GM10266 (cell line): Measurements from ENCODE around the gene PON3.

Source experiments
- DNase-seq: peaks from one replicate; pipeline ENCODE4 v3.0.0; 2012; ENCODE audit errors: extremely low spot score
- TF ChIP-seq, protein P1 (sequence below): IDR thresholded peaks from 2 replicates; pipeline ENCODE4 v1.5.1; 2012; ENCODE audit warnings: mild to moderate bottlenecking, low read depth; ENCODE audit not compliant: control insufficient read depth, insufficient read depth; ENCODE audit errors: missing control alignments

PON3 gene

DNA sequence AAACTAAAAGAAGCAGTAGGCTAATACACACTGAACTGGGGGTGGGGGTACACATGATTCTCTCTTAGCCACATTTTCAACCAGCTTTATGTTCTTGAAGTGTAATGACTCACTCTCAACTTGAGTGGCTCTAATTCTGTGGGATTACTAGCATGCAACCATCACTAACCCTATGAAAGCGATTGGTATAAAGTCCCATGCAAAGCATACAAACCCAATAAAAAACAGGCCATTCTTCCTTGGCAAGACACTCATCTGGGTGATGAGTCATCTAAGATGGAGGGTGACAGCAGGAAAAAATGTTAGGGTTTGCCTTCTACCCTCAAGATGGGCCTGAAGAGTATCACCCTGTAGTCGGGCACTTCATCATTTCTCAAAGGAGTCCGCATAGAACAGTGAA, 14.9 kb upstream of the PON3 start:
- TF ChIP-seq, protein P1, sequence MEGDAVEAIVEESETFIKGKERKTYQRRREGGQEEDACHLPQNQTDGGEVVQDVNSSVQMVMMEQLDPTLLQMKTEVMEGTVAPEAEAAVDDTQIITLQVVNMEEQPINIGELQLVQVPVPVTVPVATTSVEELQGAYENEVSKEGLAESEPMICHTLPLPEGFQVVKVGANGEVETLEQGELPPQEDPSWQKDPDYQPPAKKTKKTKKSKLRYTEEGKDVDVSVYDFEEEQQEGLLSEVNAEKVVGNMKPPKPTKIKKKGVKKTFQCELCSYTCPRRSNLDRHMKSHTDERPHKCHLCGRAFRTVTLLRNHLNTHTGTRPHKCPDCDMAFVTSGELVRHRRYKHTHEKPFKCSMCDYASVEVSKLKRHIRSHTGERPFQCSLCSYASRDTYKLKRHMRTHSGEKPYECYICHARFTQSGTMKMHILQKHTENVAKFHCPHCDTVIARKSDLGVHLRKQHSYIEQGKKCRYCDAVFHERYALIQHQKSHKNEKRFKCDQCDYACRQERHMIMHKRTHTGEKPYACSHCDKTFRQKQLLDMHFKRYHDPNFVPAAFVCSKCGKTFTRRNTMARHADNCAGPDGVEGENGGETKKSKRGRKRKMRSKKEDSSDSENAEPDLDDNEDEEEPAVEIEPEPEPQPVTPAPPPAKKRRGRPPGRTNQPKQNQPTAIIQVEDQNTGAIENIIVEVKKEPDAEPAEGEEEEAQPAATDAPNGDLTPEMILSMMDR, result no peak
- no peak for DNase-seq

DNA sequence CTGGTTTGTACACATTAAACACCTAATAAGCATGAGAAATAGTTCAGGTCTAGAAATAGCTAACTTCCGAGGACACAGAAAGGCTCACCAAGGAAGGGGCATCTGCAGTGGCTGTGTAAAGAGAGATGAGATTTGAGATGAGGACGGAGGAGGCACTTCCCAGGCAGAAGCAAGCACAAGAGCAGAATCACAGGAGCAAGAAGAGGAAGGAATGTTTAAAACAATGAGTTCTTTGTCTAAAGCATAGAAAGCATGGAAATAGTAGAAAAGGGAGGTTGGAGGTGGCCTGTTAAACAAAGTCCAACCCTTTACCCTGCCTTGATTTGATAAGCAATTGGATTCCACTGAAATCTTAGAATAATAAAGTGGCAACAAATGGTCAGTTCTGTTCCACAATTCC, 11.6 kb upstream of the PON3 start:
- DNase-seq, result no peak
- TF ChIP-seq, protein P1, result no peak

DNA sequence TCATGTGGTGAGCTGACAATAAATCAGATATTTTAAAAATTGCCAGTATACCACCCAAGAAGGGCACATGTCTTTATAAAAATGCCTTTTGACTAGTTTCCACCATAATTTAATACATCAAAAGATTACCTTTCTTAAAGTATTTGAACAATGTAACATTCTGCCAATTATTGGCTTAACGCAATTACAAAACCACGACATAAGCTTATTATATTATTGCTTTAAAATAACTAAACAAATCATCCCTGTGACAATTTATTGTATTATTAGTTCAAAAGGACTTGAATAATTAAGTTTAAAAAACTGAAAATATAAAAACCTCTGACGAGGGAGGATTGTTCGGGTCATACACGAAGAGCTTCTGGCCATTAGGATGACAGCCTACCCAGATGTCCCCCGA, 9.6 kb upstream of the PON3 start:
- TF ChIP-seq, protein P1, result no peak
- DNase-seq, result no peak

DNA sequence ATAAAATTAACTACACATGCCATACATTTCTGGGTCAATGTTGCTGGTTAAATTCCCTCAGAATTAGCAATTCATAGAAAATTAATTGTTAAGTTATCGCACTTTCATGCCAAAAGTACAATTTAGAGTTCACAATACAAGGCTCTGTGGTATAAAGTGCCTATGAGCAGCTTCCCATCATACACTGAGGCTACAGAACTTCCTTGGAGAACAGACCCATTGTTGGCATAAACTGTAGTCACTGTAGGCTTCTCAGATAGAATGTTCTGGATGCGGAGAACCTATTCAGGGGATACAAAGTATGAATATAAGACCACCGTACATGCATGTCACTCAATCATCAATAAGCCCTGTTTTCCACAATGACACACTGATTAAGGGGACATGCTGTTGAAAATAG, 9.0 kb upstream of the PON3 start:
- TF ChIP-seq, protein P1, result no peak
- DNase-seq, result no peak

DNA sequence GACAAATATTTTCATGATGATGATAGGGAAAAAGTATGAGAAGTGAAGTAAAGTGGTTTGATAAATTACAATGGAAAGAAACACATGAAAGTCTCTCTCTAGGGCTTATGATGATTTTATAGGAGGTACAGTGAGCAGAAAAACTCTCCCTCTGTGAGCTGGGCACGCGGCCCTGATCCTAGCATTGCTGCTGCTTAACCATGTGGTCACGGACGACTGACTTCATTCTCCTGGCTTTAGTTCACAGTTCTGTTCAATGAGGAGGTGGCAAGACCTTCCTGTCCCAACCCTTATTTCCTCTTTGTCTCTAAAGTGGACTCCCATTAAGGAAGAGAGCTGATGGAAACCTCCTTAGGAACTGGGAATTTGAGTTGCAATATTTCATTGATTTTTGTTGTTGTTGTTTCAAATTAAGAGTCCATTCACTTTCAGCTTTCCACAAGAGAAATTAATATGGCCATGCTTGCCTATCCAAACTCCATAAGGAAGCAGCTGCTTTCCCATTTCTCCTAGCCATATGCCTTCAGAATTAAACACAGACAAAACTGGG, 8.2 kb upstream of the PON3 start:
- TF ChIP-seq, protein P1, result no peak
- no peak for DNase-seq

DNA sequence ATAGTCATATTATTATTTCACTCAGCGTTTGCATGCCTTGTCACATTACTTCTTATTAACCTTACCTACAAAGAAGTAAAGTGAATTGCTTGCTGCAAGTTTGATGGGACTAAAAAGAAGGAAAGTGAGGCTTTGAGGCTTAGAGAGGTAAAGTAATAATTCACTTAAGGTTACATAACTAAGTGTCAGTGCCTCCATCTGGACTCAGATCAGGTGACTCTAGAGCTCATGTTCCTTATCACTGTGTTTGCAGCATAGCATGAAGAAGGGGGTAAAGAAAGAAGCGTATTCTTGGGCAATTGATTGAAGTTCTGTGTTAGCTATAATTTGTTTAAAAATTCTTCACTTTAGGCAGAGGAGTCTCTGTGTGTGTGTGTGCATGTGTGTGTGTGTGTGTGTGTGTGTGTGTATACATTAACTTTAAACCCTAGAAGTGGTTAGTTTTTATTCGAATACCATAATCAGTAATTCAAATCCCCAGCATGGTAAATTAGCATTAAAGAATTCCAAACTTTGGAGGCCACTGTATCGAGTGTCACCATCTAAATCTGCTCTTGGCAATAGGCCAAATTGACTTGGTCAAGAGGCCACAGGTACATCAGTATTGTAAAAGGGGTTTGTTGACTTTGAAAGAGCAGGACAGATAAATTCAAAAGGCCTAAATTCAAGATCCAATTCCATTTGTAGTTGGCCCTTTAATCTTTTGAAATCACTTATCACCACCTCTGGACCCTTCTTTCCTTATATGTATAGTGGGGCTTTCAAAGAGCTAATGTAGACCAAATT, 2.2 kb upstream of the PON3 start:
- TF ChIP-seq, protein P1, result no peak
- DNase-seq, result no peak

DNA sequence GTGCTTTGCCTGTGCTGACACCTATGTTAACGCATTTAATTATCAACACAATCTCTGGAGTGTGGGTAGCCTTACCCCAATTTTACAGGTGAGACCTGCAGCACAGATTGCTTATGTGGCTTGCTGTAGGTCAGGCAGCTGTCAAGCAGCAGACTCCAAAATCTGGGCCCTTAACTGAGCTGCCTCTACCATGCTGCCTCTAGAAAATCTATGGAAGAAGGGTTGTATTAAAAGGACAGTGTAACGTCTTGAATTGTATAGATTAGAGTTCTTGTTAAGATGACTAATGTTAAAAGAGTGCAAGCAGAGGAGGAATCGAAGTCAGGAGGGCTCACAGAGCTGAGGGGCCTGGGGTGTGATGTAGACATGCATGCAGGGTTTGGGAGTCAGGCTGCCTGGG, 1.2 kb upstream of the PON3 start:
- no peak for DNase-seq
- TF ChIP-seq, protein P1, result no peak
